CD4-positive, alpha-beta T cell (primary cell): Measurements from ENCODE around the gene SUV39H1. TPM values are rescaled to one million over a fixed set of nuclear protein-coding genes. Genes with fewer than 3 reads are reported as not detected.
"Not testable (repeated sequence)": the region's sequence is repeated elsewhere in the genome, so short reads cannot be mapped to it uniquely, and the experiment has no call there.

ENCODE experiments used
- ATAC-seq: fragments of 200-7000 bp; cut with Tn5 transposase; one replicate; pipeline ENCODE4 v1.10.0; 2022; ENCODE audit warnings: mild to moderate bottlenecking; ENCODE audit not compliant: poor library complexity
- CTCF ChIA-PET: fragments of 350-600 bp; sonication (Branson Sonifier 250); formaldehyde crosslinking; loops from one replicate; lab custom pipeline; 2021; ENCODE audit warnings: antibody characterized with exemption, inconsistent platforms; lab: Charles Lee
- POLR2A ChIA-PET: fragments of 350-600 bp; sonication (Branson Sonifier 250); formaldehyde crosslinking; loops from one replicate; lab custom pipeline; 2021; ENCODE audit warnings: antibody characterized with exemption, inconsistent platforms; lab: Charles Lee
- DNase-seq, 14 experiments: peaks; one replicate each; pipeline ENCODE4 v3.0.0-alpha.2; 2013 to 2020; ENCODE audit warnings: mixed read lengths in 2 of 14
- H3K27ac ChIP-seq, 2 donors: one replicate each; pipeline versions ENCODE4 v1.5.1 to v1.7.0; 2013; ENCODE audit warnings: low read length in 2 of 2, low read depth in 1 of 2, mild to moderate bottlenecking in 1 of 2
- H3K27me3 ChIP-seq, 2 experiments: 1 replicate in 1 of 2; 2 replicates in 1 of 2; pipeline versions ENCODE4 v1.6.1 to v1.7.0; 2013; ENCODE audit warnings: low read length in 2 of 2, control low read depth in 1 of 2, mild to moderate bottlenecking in 1 of 2, moderate library complexity in 1 of 2; ENCODE audit not compliant: insufficient read depth in 2 of 2, control insufficient read depth in 1 of 2
- H3K36me3 ChIP-seq: one replicate; pipeline ENCODE4 v1.6.1; 2013; ENCODE audit warnings: low read length, control low read depth; ENCODE audit not compliant: insufficient read depth
- H3K4me1 ChIP-seq: one replicate; pipeline ENCODE4 v1.6.1; 2013; ENCODE audit warnings: low read length, control low read depth; ENCODE audit not compliant: insufficient read depth
- H3K4me3 ChIP-seq: one replicate; pipeline ENCODE4 v1.5.1; 2013; ENCODE audit warnings: mild to moderate bottlenecking, low read length, moderate library complexity
- H3K9me3 ChIP-seq, 2 experiments: 1 replicate in 1 of 2; 2 replicates in 1 of 2; pipeline versions ENCODE4 v1.6.1 to v1.7.0; 2013; ENCODE audit warnings: low read length in 2 of 2, mild to moderate bottlenecking in 2 of 2, control low read depth in 1 of 2, moderate library complexity in 1 of 2; ENCODE audit not compliant: control insufficient read depth in 1 of 2, insufficient read depth in 1 of 2
- H3K27ac Mint-ChIP-seq: one replicate; pipeline ENCODE4 v1.8.0; 2020; ENCODE audit warnings: mixed read lengths
- H3K27me3 Mint-ChIP-seq: one replicate; pipeline ENCODE4 v1.8.0; 2021; ENCODE audit warnings: mixed read lengths
- H3K36me3 Mint-ChIP-seq: one replicate; pipeline ENCODE4 v1.8.0; 2021; ENCODE audit warnings: low read depth, mixed read lengths
- H3K4me1 Mint-ChIP-seq: one replicate; pipeline ENCODE4 v1.8.0; 2021; ENCODE audit warnings: low read depth, mixed read lengths
- H3K4me3 Mint-ChIP-seq: one replicate; pipeline ENCODE4 v1.8.0; 2020; ENCODE audit warnings: mild to moderate bottlenecking, mixed read lengths
- H3K9me3 Mint-ChIP-seq: one replicate; pipeline ENCODE4 v1.8.0; 2020; ENCODE audit warnings: mixed read lengths
- CTCF ChIP-seq: fragments of 200-600 bp; IDR thresholded peaks from one replicate; pipeline ENCODE4 v1.8.0; 2022; ENCODE audit warnings: antibody characterized with exemption, mild to moderate bottlenecking
- intact Hi-C, 2 experiments: fragments of 100-400 bp; cut with DNase I in 1 of 2; cut with micrococcal nuclease in 1 of 2; formaldehyde crosslinking; loops; one replicate each; pipeline versions ENCODE4 v1.15.1 to v1.9.0; 2023 to 2025; cut with DNase I, micrococcal nuclease
- total RNA-seq, 174 experiments: library from RNA in 2 of 174; stranded (reverse) in 2 of 174; gene quantifications; one replicate each; pipeline ENCODE4 v1.2.3 and lab custom pipeline; 2021 to 2026

Gene SUV39H1
- total RNA-seq, 2 experiments from 2014 or later = 7.7 to 8.4 TPM

- ATAC-seq = peak; percentile 96
- H3K4me3 ChIP-seq = peak overlapping the region; percentile 79
- CTCF ChIA-PET = no interaction called here
Measured at GRCh38 chrX:48676106-48676892, 20.2 kb upstream of the SUV39H1 start.

GRCh38 chrX:48676893-48677270 is 19.7 kb upstream of the SUV39H1 start:
- intact Hi-C loops = loop anchor here (1.0 to 10.0 kb wide), 6 partner anchors 59 to 1200 kb away; partner anchors contain the start of genes HDAC6 (in 2 of the 2), USP27X (in 1 of the 2) and ZNF630 (in 1 of the 2)
- Mint-ChIP-seq H3K4me1 (peaks cover 18% of the 10 kb centered on the region), H3K27me3 (no peaks in the 10 kb centered on the region), H3K36me3 (peaks cover 4% of the 10 kb centered on the region), H3K4me3 (peak overlapping the region; percentile 95), H3K27ac (peak overlapping the region; percentile 96), H3K9me3 (no peaks in the 10 kb centered on the region)
- ChIA-PET CTCF (no interaction called here), POLR2A (interaction anchor here (0.6 to 1.4 kb wide), 10 partner anchors 19 to 281 kb away, joined by 3 to 18 read pairs (median 4); partner anchors contain the start of genes HDAC6, OTUD5, PIM2 and RBM3)
- ATAC-seq (peak; percentile 11), DNase-seq (peak in 4 of 14 experiments; percentile 20 to 44 (median 34))
- H3K27me3 ChIP-seq = no peaks in the 10 kb centered on the region
- no peaks in the 10 kb centered on the region for H3K9me3 ChIP-seq
- no peaks in the 10 kb centered on the region for H3K36me3 ChIP-seq
- peak overlapping the region; percentile 3 to 59 for H3K27ac ChIP-seq
- peak overlapping the region; percentile 79 for H3K4me3 ChIP-seq
- peaks cover 33% of the 10 kb centered on the region for H3K4me1 ChIP-seq
- TF ChIP-seq CTCF = no peak

More at GRCh38 chrX:48676106-48676892, 20.2 kb upstream of the SUV39H1 start:
- H3K36me3 Mint-ChIP-seq = peaks cover 4% of the 10 kb centered on the region
- Histone ChIP-seq H3K4me1 (peaks cover 28% of the 10 kb centered on the region), H3K36me3 (no peaks in the 10 kb centered on the region), H3K27me3 (no peaks in the 10 kb centered on the region), H3K27ac (peak overlapping the region; percentile 64), H3K9me3 (no peaks in the 10 kb centered on the region)
- no peak for TF ChIP-seq CTCF
- POLR2A ChIA-PET = interaction anchor here (0.5 to 1.4 kb wide), 11 partner anchors 20 to 1132 kb away, joined by 3 to 18 read pairs (median 4); partner anchors contain the start of genes HDAC6, OTUD5, PIM2 and RBM3
- peak overlapping the region; percentile 96 for H3K27ac Mint-ChIP-seq
- peak; percentile 74 to 94 (median 86) for DNase-seq
- H3K27me3 Mint-ChIP-seq = no peaks in the 10 kb centered on the region
- peaks cover 18% of the 10 kb centered on the region for H3K4me1 Mint-ChIP-seq
- no peaks in the 10 kb centered on the region for H3K9me3 Mint-ChIP-seq
- H3K4me3 Mint-ChIP-seq = peak overlapping the region; percentile 95
- intact Hi-C loops = loop anchor here (1.0 to 10.0 kb wide), 6 partner anchors 60 to 1201 kb away; partner anchors contain the start of genes HDAC6 (in 2 of the 2), USP27X (in 1 of the 2) and ZNF630 (in 1 of the 2)

- H3K4me1 Mint-ChIP-seq = peaks cover 22% of the 10 kb centered on the region
- H3K27ac ChIP-seq = no peak overlapping the region
- H3K9me3 ChIP-seq = no peaks in the 10 kb centered on the region
- no peak for TF ChIP-seq CTCF
- intact Hi-C loops = loop anchor here (5.0 to 10.0 kb wide), 5 partner anchors 60 to 1200 kb away; partner anchors contain the start of genes HDAC6 (in 2 of the 2), USP27X (in 1 of the 2) and ZNF630 (in 1 of the 2)
- H3K36me3 ChIP-seq = no peaks in the 10 kb centered on the region
- peak overlapping the region; percentile 95 for H3K4me3 Mint-ChIP-seq
- H3K27me3 Mint-ChIP-seq = no peaks in the 10 kb centered on the region
- peaks cover 39% of the 10 kb centered on the region for H3K4me1 ChIP-seq
- peaks cover 4% of the 10 kb centered on the region for H3K36me3 Mint-ChIP-seq
- ChIA-PET POLR2A (no interaction called here), CTCF (no interaction called here)
- no peaks in the 10 kb centered on the region for H3K27me3 ChIP-seq
- no peak for DNase-seq
- H3K4me3 ChIP-seq = peak overlapping the region; percentile 79
- no peak for ATAC-seq
- peak overlapping the region; percentile 96 for H3K27ac Mint-ChIP-seq
- H3K9me3 Mint-ChIP-seq = no peaks in the 10 kb centered on the region
Measured at GRCh38 chrX:48677516-48677915, 19.0 kb upstream of the SUV39H1 start.

DNA sequence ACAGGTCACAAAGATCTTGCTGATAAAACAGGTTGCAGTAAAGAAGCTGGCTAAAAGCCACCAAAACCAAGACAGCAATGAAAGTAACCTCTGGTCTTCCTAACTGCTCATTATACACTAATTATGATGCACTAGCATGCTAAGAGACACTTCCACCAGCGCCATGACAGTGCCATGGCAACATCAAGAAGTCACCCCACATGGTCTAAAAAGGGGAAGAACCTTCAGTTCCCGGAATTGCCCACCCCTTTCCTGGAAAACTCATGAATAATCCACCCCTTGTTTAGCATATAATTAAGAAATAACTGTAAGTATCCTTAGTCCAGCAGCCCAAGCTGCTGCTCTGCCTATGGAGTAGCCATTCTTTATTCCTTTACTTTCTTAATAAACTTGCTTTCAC is 16.1 kb upstream of the SUV39H1 start:
- Mint-ChIP-seq H3K4me3 (peak overlapping the region; percentile 51), H3K4me1 (peaks cover 44% of the 10 kb centered on the region)

DNA sequence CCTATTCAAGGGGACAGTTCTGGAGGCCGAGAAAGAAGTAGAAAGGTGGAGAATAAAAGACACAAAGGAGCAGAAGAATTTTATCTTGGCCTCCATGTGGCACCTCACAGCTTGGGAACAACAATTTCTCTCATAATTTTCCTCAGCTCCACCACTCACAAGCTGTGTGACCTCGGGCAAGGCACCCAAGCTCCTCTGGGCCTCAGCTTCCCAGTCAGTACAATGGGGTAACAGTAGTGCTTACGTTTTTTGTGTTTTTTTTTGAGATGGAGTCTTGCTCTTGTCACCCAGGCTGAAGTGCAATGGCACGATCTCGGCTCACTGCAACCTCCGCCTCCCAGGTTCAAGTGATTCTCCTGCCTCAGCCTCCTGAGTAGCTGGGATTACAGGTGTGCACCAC is 15.6 kb upstream of the SUV39H1 start:
- Mint-ChIP-seq H3K4me3 (peak overlapping the region; percentile 51), H3K4me1 (peaks cover 42% of the 10 kb centered on the region), H3K36me3 (peaks cover 29% of the 10 kb centered on the region), H3K27ac (peak overlapping the region; percentile 47)
- ATAC-seq, H3K9me3 Mint-ChIP-seq, H3K27ac ChIP-seq, DNase-seq, H3K36me3 ChIP-seq, H3K27me3 ChIP-seq, H3K4me3 ChIP-seq, intact Hi-C loops, H3K27me3 Mint-ChIP-seq, H3K9me3 ChIP-seq, POLR2A ChIA-PET, CTCF ChIA-PET: not testable (repeated sequence)
- H3K4me1 ChIP-seq = peaks cover 55% of the 10 kb centered on the region

More for the DNA sequence above, 16.1 kb upstream of the SUV39H1 start:
- peaks cover 26% of the 10 kb centered on the region for H3K36me3 Mint-ChIP-seq
- H3K9me3 ChIP-seq, H3K4me3 ChIP-seq, intact Hi-C loops, H3K27ac ChIP-seq, H3K27me3 ChIP-seq, CTCF ChIA-PET, H3K36me3 ChIP-seq, H3K9me3 Mint-ChIP-seq, ATAC-seq, POLR2A ChIA-PET, H3K27me3 Mint-ChIP-seq: not testable (repeated sequence)
- H3K27ac Mint-ChIP-seq = peak overlapping the region; percentile 47
- H3K4me1 ChIP-seq = peaks cover 55% of the 10 kb centered on the region
- DNase-seq = peak in 2 of 14 experiments; percentile 46 to 55
